Activated CD4-positive, alpha-beta T cell treated with anti-CD3 and anti-CD28 coated beads, Interleukin-2, amount 50 U/mL, for 16 hours (primary cell): ENCODE data around the gene H2BK1.

Experiments
- DNase-seq: peaks from one replicate; pipeline ENCODE4 v3.0.0-alpha.2; 2020

The H2BK1 gene

DNA sequence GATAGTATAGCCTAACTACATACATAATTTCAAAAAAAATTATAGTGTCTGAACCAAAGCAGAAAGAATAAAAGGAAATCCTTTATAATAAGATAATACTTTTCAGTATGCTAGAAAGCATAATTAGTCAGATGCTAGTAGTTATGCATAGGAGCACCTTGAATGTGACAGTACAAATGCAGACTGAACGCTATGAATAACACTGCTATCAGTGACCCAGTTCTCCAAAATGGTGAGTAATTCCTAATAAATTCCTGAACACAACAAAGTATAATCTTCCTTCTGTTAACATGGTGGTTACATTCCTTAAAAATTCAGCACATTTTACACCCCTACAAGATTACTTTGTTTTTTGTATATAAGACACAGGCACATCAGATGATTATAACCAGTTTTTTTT, 20.8 kb upstream of the H2BK1 start:
- DNase-seq, result no peak

DNA sequence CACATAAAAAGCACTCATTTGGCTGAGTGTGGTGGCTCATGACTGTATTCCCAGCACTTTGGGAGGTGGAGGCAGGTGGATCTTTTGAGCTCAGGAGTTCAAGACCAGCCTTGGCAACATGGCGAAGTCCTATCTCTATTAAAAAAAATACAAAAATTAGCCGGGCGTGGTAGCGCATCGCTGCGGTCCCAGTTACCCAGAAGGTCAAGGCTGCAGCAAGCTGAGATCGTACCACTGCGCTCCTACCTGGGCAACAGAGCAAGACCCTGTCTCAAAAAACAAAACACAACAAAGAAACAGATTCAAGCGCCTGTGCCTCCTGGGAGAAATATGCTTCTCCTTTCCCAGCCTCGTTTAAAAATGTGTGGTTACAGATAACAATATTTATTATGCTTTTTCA, 19.0 kb upstream of the H2BK1 start:
- DNase-seq, result no peak

DNA sequence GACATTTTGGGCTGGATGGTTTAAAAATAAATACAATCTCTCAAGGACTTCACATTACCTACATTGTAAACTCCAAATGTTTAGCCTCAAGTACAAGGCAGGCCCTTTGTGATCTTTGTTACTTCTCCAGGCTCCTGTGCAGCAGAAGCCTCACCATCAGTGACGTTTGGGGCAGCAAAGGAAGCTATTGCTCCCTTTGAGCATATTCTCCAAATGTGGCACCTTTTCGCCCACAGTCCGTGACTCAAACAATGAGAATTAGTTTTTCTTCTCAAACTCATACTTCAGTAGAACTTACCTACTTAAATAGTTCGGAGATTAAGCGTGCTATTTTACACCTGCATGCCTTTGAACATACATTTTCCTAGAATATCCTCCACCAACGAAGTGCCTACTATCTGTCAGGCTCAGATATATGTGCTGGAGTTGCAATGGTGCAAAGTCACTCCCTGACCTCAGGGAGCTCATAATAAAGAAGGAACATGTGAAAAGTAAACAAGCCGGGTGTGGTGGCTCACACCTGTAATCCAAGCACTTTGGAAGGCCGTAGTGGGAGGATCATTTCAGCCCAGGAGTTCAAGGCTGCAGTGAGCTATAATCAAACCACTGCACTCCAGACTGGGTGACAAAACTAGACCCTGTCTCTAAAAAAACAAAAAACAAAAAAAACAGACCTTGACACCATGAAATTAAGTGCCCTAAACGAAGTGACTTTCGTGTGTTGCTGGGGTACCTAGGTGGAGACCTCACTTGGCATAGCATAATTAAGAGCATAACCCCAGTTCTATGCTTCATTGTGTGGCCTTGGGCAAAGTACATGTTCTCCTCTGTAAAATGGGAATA, 18.0 kb upstream of the H2BK1 start:
- DNase-seq, result no peak

DNA sequence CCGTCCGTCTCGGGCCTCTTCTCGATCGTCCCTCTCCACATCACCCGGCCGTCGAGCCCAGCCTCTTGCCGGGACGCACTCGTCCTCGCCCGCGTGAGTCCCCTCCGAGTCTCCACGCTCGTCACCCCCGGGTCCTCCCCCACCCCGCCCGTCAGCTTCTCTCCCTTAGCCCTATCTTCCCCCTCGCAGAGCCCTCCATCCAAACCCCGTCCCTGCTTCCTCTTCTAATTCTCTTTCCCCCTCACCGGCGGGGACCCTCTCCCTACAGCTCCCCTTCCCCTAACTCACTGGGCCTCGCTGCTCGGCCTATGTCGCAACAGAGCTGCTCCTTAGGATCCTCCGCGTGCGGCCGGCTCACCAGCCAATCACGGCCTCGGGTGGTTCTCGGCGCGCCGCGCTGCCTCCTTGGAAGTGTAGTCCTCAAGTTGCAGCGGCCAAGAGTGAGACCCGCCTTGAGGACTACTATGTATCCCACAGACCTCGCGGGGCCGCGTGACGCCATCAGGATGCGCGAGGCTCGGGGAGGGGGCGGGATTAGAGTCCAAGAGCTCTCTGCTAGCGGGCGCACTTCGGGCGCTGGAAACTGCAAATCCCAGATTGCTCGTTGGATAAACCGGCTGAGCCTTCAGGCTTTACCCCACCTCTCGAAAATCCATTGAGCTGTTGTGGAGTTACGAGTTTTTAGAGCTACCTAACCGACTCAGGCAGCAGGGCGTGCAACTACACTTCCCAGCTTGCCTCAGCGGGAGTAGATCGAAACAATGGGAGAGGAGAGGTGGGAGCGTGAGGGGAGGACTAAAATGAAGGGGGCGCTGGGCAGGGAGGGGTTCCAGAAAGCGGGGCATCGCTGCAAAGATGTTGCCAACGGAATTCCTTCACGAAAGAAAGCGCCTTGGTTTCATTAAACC, 16.8 kb upstream of the H2BK1 start, which contains the start of gene ABCF2:
TSS of gene ABCF2 (minus strand) at position 331 of the 908 bp plus-strand sequence. CDS start 747 bp downstream, outside the sequence.
- DNase-seq, result peak; percentile 99

DNA sequence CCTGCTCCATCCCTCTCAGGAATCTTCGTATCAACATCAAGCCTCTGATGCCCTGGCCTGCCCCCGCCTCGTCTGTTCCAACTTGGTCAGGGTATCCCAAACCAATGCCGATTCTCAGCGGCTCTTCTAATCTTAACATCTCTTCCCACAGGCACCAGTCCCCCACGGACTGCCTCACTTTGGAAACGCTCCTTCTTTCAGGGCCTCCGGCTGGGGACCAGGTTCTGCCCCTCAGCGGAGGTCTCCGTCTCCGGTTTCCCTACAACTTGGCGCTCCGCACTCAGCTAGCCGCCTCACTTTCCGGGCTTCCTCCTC, 16.2 kb upstream of the H2BK1 start:
- no peak for DNase-seq

DNA sequence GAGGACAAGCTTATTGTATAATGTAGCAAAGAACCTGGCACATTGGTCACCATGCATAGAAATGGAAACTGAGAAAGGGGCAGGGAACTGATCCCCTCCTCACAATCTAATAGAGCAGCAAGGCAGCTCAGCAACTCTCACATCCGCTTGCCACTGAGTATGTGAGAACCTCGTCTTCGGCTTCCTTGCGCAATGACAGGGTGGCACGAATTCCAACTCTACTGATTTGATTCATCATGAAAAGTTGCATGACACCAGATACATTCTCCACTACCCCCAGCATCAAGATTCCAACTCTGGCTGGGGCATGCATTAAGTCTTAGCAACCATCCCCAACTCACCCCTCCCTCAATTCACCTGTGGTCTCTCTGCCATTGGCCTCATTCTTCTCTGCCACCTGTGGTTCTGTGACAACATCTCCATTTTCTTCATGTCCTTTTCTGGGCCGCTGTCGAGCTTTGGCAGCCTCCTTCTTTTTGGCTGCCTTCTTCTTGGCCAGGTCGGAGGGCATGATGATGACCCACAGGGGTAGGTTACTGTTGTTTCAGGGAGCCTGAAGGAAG, 15.7 kb upstream of the H2BK1 start:
- DNase-seq, result no peak

DNA sequence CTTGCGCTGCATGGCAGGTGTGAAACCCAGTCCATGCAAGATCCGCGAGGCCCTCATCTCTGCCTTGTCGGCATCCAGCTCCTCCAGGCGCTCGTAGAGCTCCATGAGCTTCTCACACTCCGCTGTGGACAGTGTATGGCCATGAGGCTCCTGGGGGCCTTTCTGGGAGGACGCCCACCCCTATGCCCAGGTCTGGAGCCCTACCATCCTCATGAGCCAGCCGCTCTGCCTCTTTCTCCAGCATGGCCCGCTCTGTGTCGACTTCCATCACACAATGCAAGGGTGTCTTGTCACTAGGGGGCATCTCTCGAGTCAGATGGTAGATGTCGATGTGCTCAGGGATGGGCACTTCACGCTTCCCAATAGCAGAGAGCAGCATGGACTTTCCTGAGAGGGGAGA, 13.4 kb upstream of the H2BK1 start:
- no peak for DNase-seq

DNA sequence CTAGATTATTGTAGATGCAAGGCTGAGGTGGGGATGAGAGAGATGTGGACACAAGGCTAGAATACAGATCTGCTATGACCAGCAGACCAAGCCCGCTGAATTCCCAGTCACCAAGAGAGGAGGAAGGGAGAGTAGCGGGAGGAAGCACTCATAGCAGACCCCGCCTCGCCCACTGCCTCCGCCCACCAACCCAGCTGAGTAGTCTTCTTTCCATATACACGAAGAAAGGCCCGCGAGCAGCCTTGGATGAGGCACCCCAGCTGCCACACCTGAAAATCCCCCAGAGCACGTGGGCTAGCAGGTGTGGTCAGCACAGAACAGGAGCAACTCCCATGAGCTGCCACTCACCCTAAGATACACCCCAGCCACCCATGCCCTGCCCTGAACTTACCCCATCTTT, 7.9 kb upstream of the H2BK1 start:
- DNase-seq, result no peak

DNA sequence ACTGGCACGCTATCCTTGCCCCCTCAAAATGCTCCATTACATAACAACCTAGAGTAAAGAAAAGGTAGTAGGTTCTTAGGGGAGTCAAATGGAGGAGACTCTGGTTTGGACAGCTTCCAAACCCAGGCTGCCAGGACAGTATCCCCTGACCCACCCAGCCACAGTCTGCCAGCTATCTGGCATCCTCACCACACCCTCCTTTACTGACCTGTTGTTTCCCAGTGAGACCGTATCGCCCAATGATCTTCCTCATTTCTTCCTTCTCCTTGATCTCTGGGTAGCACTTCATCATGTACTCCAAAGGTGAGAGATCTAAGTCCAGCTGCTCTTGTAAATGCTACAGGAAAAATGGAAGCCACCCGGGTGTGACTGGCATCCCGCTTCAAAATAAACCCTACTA, 5.1 kb upstream of the H2BK1 start:
- DNase-seq, result no peak

DNA sequence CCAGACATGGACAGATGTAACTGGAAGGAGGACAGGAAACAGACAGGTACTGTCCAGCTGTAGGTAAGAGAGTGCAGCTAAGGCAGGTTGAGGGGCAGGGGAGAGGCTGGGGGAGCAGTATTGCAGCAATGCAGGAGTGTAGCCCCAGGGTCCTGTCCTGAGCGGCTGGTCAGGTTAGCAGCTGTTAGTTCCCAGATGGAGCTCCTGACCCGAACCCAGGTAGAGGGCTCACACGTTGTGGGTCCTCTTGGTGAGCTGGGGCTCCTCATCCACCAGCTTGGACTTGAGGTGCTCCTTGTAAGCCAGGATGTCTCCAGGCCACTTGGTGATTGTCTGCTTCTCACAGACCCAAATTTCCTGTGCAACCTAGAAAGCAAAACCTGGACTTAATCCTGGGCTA, 3.5 kb upstream of the H2BK1 start:
- no peak for DNase-seq

DNA sequence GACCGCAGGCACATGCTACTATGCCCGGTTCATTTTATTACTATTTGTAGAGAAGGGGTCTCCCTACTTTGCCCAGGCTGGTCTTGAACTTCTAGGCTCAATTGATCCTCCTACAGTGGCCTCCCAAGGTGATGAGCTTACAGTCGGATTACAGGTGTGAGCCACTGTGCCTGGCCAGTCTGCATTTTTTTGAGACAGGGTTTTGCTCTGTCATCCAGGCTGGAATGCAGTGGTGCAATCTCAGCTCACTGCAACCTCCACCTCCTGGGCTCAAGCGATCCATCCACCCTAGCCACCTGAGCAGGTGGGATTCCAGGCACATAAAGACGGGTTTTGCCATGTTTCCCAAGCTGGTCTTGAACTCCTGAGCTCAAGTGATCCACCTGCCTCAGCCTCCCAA, 2.3 kb upstream of the H2BK1 start:
- DNase-seq, result no peak

DNA sequence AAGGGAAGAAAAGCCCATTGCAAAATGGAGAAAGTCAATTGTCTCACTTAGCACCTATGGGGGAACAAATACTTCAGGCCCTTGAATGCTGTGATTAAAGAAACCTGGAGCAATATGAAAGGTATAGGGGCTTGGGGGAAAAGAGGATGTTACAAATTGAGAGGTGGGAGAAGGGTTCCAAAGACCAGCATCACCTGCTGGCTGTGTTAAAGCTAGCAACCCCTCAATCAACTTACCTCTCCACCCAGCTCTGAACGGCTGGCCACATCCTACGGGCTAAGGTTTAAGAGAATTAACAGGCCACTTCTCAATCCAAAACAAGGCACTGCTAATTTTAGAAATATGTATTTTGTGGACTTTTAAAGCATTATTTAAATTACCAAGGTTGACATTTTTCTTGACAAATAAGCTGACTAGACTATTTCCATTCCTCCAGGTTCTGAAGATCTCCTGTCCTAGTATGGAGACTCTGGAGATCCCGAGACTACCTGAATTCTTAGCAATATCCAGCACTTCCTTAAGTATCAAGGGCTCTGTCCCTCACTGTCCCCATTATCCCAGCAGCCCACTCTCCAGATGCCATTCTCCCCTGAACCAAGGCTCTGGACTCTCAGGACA, 976 bp upstream of the H2BK1 start:
- no peak for DNase-seq

DNA sequence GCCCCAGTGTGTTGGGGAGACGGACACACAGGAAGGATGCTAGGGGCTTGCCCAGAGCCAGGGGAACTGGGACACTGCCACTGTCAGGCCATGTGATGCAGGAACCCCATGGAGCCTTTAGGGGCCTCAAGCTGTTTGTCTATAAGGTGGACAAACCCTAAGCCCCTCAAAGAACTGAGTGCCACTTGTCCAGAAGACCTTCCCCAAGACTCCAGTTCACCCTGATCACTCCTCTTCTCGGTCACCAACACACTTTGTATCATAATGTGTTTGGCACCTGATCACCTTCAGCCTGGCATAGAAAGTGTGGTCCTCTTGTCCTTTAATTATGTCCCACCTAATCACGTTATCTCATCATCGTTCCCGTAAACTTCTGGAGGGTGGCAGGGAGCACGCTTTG, 700 bp downstream of the H2BK1 start:
- DNase-seq, result no peak

DNA sequence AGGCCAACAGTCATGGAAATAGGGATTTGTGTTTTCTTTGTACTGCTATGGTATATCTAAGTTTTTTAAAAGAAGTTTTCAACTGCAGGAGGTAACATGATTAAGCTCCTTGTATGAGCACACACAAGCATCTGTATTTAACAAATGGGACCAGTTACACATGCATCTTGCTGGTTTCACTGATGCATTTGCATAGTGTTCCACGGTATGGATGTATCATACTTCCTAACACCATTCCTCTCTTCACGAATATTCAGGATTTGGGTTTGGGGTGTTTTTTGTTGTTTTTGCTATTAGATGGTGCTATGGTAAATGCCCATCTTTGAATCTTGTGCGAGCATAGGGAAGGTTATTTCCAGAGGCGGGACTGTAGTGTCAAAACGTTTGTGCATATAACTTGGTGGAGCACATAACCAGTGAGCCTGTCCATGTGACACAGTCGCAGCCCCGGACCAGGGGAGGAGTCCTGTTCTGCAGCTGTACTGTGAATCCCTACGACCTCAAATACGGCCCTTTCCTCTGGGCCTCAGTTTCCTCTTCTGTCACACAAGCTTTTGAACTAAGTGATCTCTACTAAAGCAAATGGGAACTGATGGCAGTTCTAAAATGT, 1.9 kb downstream of the H2BK1 start:
- no peak for DNase-seq

DNA sequence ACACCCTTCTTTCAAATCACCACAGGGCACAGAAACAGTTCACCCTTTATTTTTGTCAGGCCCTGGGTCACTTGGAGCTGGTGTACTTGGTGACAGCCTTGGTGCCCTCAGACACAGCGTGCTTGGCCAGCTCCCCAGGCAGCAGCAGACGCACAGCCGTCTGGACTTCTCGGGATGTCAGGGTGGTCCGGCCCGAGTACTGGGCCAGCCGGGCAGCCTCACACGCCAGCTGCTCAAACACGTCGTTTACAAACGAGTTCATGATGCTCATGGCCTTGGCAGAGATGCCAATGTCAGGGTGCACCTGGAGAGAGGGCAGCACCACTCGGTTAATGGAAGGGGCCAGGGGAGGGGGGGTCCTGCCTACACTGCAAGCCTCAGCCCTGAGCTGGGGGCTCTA, 2.5 kb downstream of the H2BK1 start:
- no peak for DNase-seq

DNA sequence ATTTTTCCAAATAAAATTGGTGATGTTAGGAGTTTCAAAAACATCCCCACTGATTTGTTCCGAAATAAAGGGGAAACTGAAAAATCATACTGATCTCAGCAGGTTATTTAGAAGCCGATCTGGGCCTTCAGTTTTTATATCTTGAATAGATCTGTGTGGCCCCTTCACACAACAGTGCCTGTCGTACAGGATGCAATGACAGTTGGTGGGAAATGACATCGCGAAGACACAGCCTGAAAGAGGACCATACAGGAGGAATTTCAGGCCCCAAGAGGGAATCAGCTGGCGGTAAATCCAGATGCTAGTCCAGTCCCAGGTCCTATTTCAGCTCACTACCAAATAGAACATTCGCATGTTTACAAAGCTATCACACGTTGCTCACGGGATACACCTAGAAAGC, 3.0 kb downstream of the H2BK1 start:
- DNase-seq, result no peak

DNA sequence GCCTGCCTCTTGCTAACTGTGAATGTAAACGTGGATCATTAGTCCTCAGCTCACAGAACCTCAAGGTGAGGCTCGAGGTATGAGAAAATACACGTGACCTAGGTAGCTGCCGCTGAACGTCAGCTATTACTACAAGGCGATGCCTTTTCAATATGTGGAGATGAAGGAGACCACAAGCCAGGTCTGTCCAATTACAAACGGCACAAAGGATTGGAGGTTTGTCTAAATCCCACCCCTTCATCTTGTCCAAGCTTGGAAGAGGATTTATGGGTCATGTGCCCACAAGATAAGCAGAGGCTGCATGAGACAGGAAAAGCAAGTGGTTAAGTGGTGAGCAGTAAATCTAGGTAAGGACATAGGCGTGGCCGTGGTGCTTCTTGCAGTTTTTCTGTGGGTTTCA, 3.4 kb downstream of the H2BK1 start:
- peak; percentile 18 for DNase-seq

DNA sequence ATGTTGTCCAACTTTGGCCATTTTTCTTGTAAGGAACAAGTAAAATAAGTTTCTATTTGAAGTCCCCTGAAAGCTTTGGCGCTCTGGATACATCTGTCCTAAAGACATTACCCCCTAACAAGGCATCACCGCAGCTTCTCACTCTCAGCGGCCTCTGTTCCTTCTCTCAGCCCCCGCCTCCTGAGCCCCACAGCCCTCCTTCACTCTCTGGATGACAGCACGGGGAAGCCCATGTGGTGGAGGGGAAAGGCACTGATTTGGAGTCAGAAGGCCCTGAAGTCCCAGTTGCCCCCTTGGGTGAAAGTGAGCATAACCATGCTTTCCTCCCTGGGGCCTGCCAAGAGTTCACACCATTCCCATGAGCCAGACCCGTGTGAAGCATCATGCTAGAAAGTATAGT, 4.6 kb downstream of the H2BK1 start:
- no peak for DNase-seq

DNA sequence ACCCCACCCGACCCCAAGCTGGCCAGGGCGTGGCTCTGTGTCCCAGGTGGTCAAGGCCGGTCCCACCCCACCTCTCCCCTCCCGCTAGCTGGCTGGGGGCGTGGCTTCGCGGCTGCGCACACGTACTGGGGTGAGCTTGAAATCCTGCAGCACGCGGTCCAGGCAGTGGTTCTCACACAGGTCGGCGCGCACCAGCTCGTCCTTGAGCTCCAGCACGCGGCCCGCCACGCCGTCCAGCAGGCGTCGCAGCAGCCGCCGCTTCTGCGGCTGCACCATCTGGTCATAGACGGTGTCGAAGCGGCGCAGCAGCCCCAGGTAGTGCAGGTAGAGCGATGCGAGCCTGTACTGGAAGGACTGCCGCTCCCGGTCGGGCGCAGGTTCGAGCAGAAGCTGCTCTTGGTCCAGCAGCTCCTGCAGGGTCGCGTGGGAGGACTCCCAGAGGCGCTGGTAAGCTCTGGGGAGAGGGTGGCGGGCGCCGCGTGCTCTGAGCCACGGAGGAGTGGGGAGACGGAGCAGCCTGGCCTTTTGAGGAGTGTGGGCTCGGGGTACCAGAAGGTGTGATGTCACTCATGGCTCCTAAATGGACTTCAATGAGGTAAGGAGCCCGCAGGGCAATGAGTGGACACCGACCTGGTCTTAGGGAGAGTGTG, 5.8 kb downstream of the H2BK1 start:
- DNase-seq, result no peak

DNA sequence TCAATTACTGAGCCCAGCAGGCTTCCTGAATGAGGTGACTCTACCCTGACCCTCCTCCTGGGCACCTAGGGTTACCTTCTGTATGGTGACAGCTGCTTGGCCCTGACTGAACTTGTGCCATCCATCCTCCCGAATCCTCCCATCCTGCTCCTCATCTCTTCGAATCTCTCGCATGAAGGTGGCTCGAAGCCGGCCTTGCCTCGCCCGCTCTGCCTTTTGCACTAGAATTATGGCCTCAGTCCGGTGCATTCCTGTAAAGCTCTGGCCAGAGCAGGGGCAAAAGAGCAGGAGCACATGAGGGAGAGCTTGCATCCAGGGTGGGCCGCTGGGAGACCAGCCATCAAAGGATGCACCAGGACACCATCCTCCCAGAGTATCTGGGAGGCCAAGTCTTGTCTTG, 7.5 kb downstream of the H2BK1 start:
- no peak for DNase-seq

DNA sequence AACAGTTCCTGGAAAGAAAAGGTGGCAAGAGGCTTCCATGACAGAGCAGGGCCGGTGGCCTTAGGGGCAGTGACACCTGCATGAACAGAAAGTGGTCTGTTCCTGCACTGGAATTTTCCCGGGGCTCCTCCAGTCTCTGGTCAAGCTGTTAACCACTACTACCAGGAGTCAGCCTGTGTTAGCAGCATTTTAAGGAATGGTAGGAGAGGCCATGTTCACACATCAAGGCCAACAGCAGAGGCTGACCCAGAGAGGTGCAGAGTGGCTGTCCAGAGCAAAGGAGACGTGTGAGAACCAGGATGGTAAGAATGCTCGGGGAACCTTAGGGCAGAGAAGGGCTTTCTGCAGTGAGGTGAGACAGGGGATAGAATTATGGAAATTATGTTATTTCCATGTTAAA, 8.5 kb downstream of the H2BK1 start:
- DNase-seq, result no peak

DNA sequence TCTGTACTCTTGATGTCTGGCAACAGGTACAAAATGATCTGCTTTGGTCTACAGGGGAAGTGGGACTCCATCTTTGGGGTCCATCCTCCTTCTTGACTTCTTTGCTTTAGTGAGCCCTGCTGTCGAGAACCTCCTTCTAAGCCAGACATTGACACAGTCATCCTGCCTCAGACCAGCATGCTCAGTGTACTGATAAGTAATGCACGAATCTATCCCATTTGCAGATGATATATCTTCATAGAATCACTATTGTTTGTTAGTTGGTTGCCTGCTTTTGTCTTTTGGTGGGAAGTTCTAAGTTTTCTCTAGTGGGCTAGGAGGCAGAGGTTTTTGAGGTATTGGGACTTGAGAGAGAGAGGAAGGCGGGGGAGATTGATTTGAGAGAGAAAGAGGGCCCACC, 8.9 kb downstream of the H2BK1 start:
- no peak for DNase-seq
